K562 (cell line): Measurements from ENCODE around the gene PIEZO2. TPM values are rescaled to one million over a fixed set of nuclear protein-coding genes. Genes with fewer than 3 reads are reported as not detected.

Source experiments
- ATAC-seq: fragments of 200-7000 bp; cut with Tn5 transposase; 3 replicates; pipeline ENCODE4 v1.9.1; 2020; ENCODE audit warnings: moderate library complexity
- BruUV-seq: library from RNA; stranded (reverse); fragments of 400-500 nt; replicated peaks from 2 replicates; lab custom pipeline; 2021; lab: Mats Ljungman, UMichigan
- CTCF ChIA-PET: fragments of 300-600 bp; formaldehyde crosslinking; extraction: SDS; loops from one replicate; lab custom pipeline; 2021; ENCODE audit warnings: low intra/inter-chr PET ratio; lab: Yijun Ruan, JAX
- POLR2A ChIA-PET: fragments of 300-600, 350-650 bp; sonication (Branson Sonifier 250); formaldehyde crosslinking; extraction: SDS; loops from one replicate; lab custom pipeline; 2021; ENCODE audit warnings: antibody characterized with exemption, inconsistent platforms; lab: Yijun Ruan, JAX
- DNase-seq, 4 experiments: peaks; one replicate each; pipeline versions ENCODE4 v3.0.0 to v3.0.0-alpha.2; 2011 to 2018; ENCODE audit warnings: low spot score in 3 of 4, mixed read lengths in 3 of 4; ENCODE audit errors: extremely low read depth in 1 of 4
- FAIRE-seq: peaks from 2 replicates; lab custom pipeline; 2011; peaks lifted over from hg19 to GRCh38; lab: Jason Lieb, UNC
- H2AFZ ChIP-seq: 2 replicates; pipeline ENCODE4 v1.6.0; 2011; ENCODE audit warnings: low read depth, low read length, control low read depth, inconsistent platforms
- H3K27ac ChIP-seq: fragments of 200-600 bp; 3 replicates; pipeline ENCODE4 v1.8.0; 2011; ENCODE audit warnings: low read depth, mild to moderate bottlenecking, control low read depth, inconsistent platforms, low read length, moderate library complexity, mixed read lengths; ENCODE audit errors: extremely low read depth
- H3K27me3 ChIP-seq, 2 experiments: fragments of 300-600 bp in 1 of 2; 2 replicates in 1 of 2; 3 replicates in 1 of 2; pipeline versions ENCODE4 v1.6.0 to v1.8.0; 2011; ENCODE audit warnings: inconsistent platforms in 2 of 2, low read length in 2 of 2, mild to moderate bottlenecking in 1 of 2, mixed read lengths in 1 of 2, moderate library complexity in 1 of 2; ENCODE audit not compliant: control insufficient read depth in 2 of 2, insufficient read depth in 2 of 2
- H3K36me3 ChIP-seq: fragments of 300-600 bp; 3 replicates; pipeline ENCODE4 v1.8.0; 2011; ENCODE audit warnings: mild to moderate bottlenecking, low read length, inconsistent platforms; ENCODE audit not compliant: control insufficient read depth, insufficient read depth
- H3K4me1 ChIP-seq, 2 experiments: fragments of 200-600 bp in 1 of 2; replicated peaks in 1 of 2; 2 replicates in 1 of 2; 3 replicates in 1 of 2; pipeline versions ENCODE4 v1.5.1 to v1.8.0; 2011; ENCODE audit warnings: inconsistent platforms in 2 of 2, low read length in 2 of 2, mild to moderate bottlenecking in 1 of 2, mixed read lengths in 1 of 2, moderate library complexity in 1 of 2; ENCODE audit not compliant: control insufficient read depth in 2 of 2, insufficient read depth in 2 of 2
- H3K4me2 ChIP-seq: 2 replicates; pipeline ENCODE4 v1.6.1; 2011; ENCODE audit warnings: low read length, control low read depth, inconsistent platforms, mixed read lengths; ENCODE audit not compliant: insufficient read depth
- H3K4me3 ChIP-seq: fragments of 200-600 bp; sonication (generic), shearing (Covaris generic); 2 replicates; pipeline ENCODE4 v1.5.1; 2016; ENCODE audit warnings: control low read depth, inconsistent platforms
- H3K79me2 ChIP-seq: fragments of 200-600 bp; 3 replicates; pipeline ENCODE4 v1.8.0; 2011; ENCODE audit warnings: low read length, inconsistent platforms; ENCODE audit not compliant: control insufficient read depth, insufficient read depth
- H3K9ac ChIP-seq, 2 experiments: 2 replicates each; pipeline versions ENCODE4 v1.6.0 to v1.6.1; 2011; ENCODE audit warnings: low read depth in 2 of 2, low read length in 2 of 2, control low read depth in 1 of 2, inconsistent platforms in 1 of 2, mild to moderate bottlenecking in 1 of 2, mixed read lengths in 1 of 2; ENCODE audit not compliant: insufficient read depth in 1 of 2
- H3K9me1 ChIP-seq: one replicate; pipeline ENCODE4 v1.6.0; 2011; ENCODE audit warnings: inconsistent platforms, mild to moderate bottlenecking, low read length, moderate library complexity; ENCODE audit not compliant: control insufficient read depth, insufficient read depth
- H3K9me3 ChIP-seq: replicated peaks from 2 replicates; pipeline ENCODE4 v1.5.1; 2011; ENCODE audit warnings: low read depth, low read length, inconsistent platforms; ENCODE audit not compliant: control insufficient read depth, insufficient read depth
- H4K20me1 ChIP-seq: replicated peaks from 2 replicates; pipeline ENCODE4 v1.6.1; 2011; ENCODE audit warnings: low read length, inconsistent platforms, mixed read lengths; ENCODE audit not compliant: control insufficient read depth, insufficient read depth
- BRD4 ChIP-seq: fragments of 200-600 bp; sonication (generic); IDR thresholded peaks from 2 replicates; pipeline ENCODE4 v1.6.1; 2017; ENCODE audit warnings: inconsistent platforms
- ETS1 ChIP-seq: conservative IDR thresholded peaks from 2 replicates; pipeline ENCODE4 v1.6.1; 2011; ENCODE audit warnings: low read depth, mild to moderate bottlenecking, low read length; ENCODE audit not compliant: control insufficient read depth
- FIP1L1 ChIP-seq: fragments of 200-400 bp; formaldehyde crosslinking; IDR thresholded peaks from 2 replicates; pipeline ENCODE4 v1.6.1; 2018; ENCODE audit warnings: mild to moderate bottlenecking, low read depth, low read length; ENCODE audit not compliant: poor library complexity, severe bottlenecking
- HNRNPLL ChIP-seq: fragments of 200-400 bp; formaldehyde crosslinking; IDR thresholded peaks from 2 replicates; pipeline ENCODE4 v1.6.1; 2017; ENCODE audit warnings: low read length, low read depth, mild to moderate bottlenecking; ENCODE audit not compliant: poor library complexity, severe bottlenecking
- JUNB ChIP-seq: fragments of 450-650 bp; formaldehyde crosslinking; conservative IDR thresholded peaks from 2 replicates; pipeline ENCODE4 v1.4.0; 2020; ENCODE audit warnings: mild to moderate bottlenecking
- MLLT1 ChIP-seq, 2 experiments: fragments of 450-650 bp; IDR thresholded peaks; 2 replicates each; pipeline ENCODE4 v1.6.1; 2016
- WHSC1 ChIP-seq: IDR thresholded peaks from one replicate; pipeline ENCODE4 v1.6.1; 2012; ENCODE audit warnings: low read length, control low read depth, inconsistent platforms
- ZNF740 ChIP-seq, 3 experiments: fragments of 200-800 bp in 1 of 3; sonication (Bioruptor generic) in 1 of 3; sonication (generic) in 1 of 3; formaldehyde crosslinking in 1 of 3; IDR thresholded peaks; 2 replicates each; pipeline versions ENCODE4 v1.6.1 to v1.8.0; 2016 to 2022; ENCODE audit warnings: mild to moderate bottlenecking in 2 of 3, missing compliant biosample characterization in 2 of 3, missing genetic modification characterization in 2 of 3, missing genetic modification reagents in 1 of 3
- WGBS: fragments of 100-300 bp; shearing (Covaris generic); methylation state at CpG from one replicate; pipeline ENCODE4 v1.1.6; 2016; ENCODE audit warnings: low coverage, mixed read lengths; ENCODE audit not compliant: insufficient coverage; ENCODE audit errors: missing lambda C conversion rate; 5-methylcytosine and 5-hydroxymethylcytosine counted together
- in situ Hi-C: fragments of 300-500 bp; cut with MboI; formaldehyde crosslinking; loops from 4 replicates; pipeline ENCODE4 v1.15.0; 2018; ENCODE audit warnings: inconsistent platforms, mixed read lengths
- intact Hi-C: fragments of 100-400 bp; cut with micrococcal nuclease; formaldehyde crosslinking; loops from 2 replicates; pipeline ENCODE4 v1.14.2; 2022
- polyA plus RNA-seq, 8 experiments: library from polyadenylated mRNA; depleted of rRNA in 4 of 8; stranded (reverse) in 5 of 8; unstranded in 3 of 8; fragments of >200 nt; fragmentation: Nextera tagmentation in 2 of 8; fragmentation: Illumina TruSeq in 1 of 8; extraction: Ambion mirVana in 2 of 8; extraction: Trizol in 1 of 8; gene quantifications; 2 replicates each; pipeline versions ENCODE4 v1.2.1 to v1.2.3, GENCODE V29; 2011 to 2014; ENCODE audit warnings: inconsistent platforms in 1 of 8, missing spikeins in 1 of 8
- total RNA-seq, 7 experiments: library from RNA; depleted of rRNA in 6 of 7; stranded (reverse); fragments of >200 nt in 6 of 7; fragmentation: Illumina TruSeq in 2 of 7; extraction: Trizol in 2 of 7; gene quantifications; 2 replicates each; pipeline versions ENCODE4 v1.2.1 to v1.2.3, GENCODE V29; 2011 to 2021; ENCODE audit warnings: low replicate concordance in 1 of 7
- TF ChIP-seq, protein P1 (sequence below): fragments of 250-450 bp; sonication (Bioruptor Pico); IDR thresholded peaks from 2 replicates; pipeline ENCODE4 v1.4.0; 2020; ENCODE audit warnings: mild to moderate bottlenecking, moderate library complexity, borderline replicate concordance
- TF ChIP-seq, protein P2 (sequence below): fragments of 450-650 bp; IDR thresholded peaks from 2 replicates; pipeline ENCODE4 v1.7.0; 2016; ENCODE audit warnings: borderline replicate concordance

The PIEZO2 gene
- total and polyA plus RNA-seq, 9 of the 15 experiments (the other 6 are each of a cell fraction or from before 2014, with no cell fraction given): 0.54 to 4.1 (median 2.0) TPM

DNA sequence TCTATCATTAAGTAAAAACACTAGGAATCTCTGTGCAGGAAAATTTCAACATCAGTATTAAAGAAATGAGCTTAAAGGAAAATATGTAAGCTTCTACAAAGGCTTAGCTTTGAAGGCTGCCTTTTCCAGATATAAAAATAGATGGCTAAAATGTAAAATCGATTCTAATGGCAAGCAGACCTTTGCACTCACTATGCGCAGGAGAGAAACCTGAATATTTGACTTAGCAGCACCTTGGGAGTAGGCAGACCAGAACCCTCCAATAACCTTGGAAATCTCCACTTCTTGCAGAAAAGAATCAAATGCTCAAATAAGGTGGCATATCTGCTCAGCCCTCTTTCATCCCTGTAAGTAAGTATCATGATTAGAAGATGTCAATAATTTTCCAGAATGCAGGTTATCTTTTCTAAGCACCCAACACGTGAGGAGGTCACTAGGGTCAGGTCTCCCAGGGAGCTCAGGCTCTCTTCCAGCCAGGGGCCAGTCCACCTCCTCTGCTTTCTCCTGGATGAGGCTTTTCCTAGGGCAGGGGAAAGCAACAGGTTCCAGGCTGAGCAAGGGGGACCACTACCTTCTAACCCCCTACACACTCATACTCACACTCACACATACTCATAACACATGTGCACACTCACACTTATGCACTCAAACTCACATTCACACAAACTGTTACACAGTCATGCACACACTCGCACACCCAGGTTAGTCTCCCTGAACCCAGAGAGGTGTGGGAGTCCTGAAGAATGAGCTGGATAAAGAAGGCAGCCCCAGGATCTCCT, 3.8 kb downstream of the PIEZO2 start:
- in situ Hi-C loops: no loop called here
- FAIRE-seq (no peak), ATAC-seq (no peak), DNase-seq (no peak)
- intact Hi-C loops: no loop called here
- CTCF ChIA-PET: no interaction called here
- Histone ChIP-seq H3K27ac (no peak overlapping the region), H3K9me3 (no peaks in the 10 kb centered on the region), H3K4me3 (no peak overlapping the region), H3K36me3 (no peaks in the 10 kb centered on the region), H2AFZ (no peak overlapping the region), H3K9ac (no peak overlapping the region), H3K4me1 (peaks cover 0 to 4% of the 10 kb centered on the region in 2 experiments; a peak in 1 of 5 replicates), H4K20me1 (peaks cover 4% of the 10 kb centered on the region; the same call in 1 of the 2 replicates), H3K79me2 (no peaks in the 10 kb centered on the region)
- 0% methylated on average over 4 of the region's 4 CpGs for WGBS
- BruUV-seq: no TSS peak
- TF ChIP-seq, protein P1, sequence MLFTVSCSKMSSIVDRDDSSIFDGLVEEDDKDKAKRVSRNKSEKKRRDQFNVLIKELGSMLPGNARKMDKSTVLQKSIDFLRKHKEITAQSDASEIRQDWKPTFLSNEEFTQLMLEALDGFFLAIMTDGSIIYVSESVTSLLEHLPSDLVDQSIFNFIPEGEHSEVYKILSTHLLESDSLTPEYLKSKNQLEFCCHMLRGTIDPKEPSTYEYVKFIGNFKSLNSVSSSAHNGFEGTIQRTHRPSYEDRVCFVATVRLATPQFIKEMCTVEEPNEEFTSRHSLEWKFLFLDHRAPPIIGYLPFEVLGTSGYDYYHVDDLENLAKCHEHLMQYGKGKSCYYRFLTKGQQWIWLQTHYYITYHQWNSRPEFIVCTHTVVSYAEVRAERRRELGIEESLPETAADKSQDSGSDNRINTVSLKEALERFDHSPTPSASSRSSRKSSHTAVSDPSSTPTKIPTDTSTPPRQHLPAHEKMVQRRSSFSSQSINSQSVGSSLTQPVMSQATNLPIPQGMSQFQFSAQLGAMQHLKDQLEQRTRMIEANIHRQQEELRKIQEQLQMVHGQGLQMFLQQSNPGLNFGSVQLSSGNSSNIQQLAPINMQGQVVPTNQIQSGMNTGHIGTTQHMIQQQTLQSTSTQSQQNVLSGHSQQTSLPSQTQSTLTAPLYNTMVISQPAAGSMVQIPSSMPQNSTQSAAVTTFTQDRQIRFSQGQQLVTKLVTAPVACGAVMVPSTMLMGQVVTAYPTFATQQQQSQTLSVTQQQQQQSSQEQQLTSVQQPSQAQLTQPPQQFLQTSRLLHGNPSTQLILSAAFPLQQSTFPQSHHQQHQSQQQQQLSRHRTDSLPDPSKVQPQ (CRISPR knock-in tag): no peak
- TF ChIP-seq JUNB (CRISPR knock-in tag) (no peak), ETS1 (no peak), ZNF740 (CRISPR knock-in tag; IDR thresholded peaks at IDR 0.05) (no peak), ZNF740 (tag; IDR thresholded peaks at IDR 0.05) (no peak), HNRNPLL (no peak), WHSC1 (no peak), FIP1L1 (no peak), BRD4 (no peak), MLLT1 (IDR thresholded peaks at IDR 0.05) (no peak)
- TF ChIP-seq, protein P2, sequence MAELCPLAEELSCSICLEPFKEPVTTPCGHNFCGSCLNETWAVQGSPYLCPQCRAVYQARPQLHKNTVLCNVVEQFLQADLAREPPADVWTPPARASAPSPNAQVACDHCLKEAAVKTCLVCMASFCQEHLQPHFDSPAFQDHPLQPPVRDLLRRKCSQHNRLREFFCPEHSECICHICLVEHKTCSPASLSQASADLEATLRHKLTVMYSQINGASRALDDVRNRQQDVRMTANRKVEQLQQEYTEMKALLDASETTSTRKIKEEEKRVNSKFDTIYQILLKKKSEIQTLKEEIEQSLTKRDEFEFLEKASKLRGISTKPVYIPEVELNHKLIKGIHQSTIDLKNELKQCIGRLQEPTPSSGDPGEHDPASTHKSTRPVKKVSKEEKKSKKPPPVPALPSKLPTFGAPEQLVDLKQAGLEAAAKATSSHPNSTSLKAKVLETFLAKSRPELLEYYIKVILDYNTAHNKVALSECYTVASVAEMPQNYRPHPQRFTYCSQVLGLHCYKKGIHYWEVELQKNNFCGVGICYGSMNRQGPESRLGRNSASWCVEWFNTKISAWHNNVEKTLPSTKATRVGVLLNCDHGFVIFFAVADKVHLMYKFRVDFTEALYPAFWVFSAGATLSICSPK: no peak
- TF ChIP-seq, all 486 proteins: peak for 0
- Histone ChIP-seq H3K4me2 (no peak overlapping the region), H3K27me3 (peaks cover 7 to 48% of the 10 kb centered on the region in 2 experiments), H3K9me1 (no peaks in the 10 kb centered on the region)
- POLR2A ChIA-PET: interaction anchor here (1.0 kb wide), 1 partner anchor 40 kb away, joined by 3 read pairs; no protein-coding TSS in a partner anchor
